MCF 10A (cell line): ENCODE measurements around the gene DYRK1A. TPM values are rescaled to one million over a fixed set of nuclear protein-coding genes. Genes with fewer than 3 reads are reported as not detected.

Source experiments
- BruUV-seq: library from RNA; stranded (reverse); fragments of 400-500 nt; replicated peaks from 2 replicates; lab custom pipeline; 2021; lab: Mats Ljungman, UMichigan
- CTCF ChIA-PET: fragments of 300-600 bp; sonication (Branson Sonifier 250); formaldehyde crosslinking; extraction: SDS; loops from one replicate; lab custom pipeline; 2021; ENCODE audit warnings: antibody characterized with exemption, inconsistent platforms; lab: Yijun Ruan, JAX
- POLR2A ChIA-PET: fragments of 300-600, 350-650 bp; sonication (Branson Sonifier 250); formaldehyde crosslinking; extraction: SDS; loops from one replicate; lab custom pipeline; 2020; ENCODE audit warnings: antibody characterized with exemption, inconsistent platforms; lab: Yijun Ruan, JAX
- DNase-seq: peaks from one replicate; pipeline ENCODE4 v3.0.0-alpha.2; 2018; ENCODE audit not compliant: unreplicated experiment
- H3K27ac Mint-ChIP-seq: one replicate; pipeline ENCODE4 v1.8.0; 2022; ENCODE audit warnings: mild to moderate bottlenecking, low read depth, mixed read lengths; ENCODE audit not compliant: unreplicated experiment
- H3K27me3 Mint-ChIP-seq: one replicate; pipeline ENCODE4 v1.8.0; 2022; ENCODE audit warnings: mixed read lengths; ENCODE audit not compliant: insufficient read depth, unreplicated experiment
- H3K36me3 Mint-ChIP-seq: one replicate; pipeline ENCODE4 v1.8.0; 2022; ENCODE audit warnings: mild to moderate bottlenecking, moderate library complexity, mixed read lengths; ENCODE audit not compliant: insufficient read depth, unreplicated experiment
- H3K4me1 Mint-ChIP-seq: one replicate; pipeline ENCODE4 v1.8.0; 2022; ENCODE audit warnings: mixed read lengths; ENCODE audit not compliant: insufficient read depth, unreplicated experiment
- H3K4me3 Mint-ChIP-seq: one replicate; pipeline ENCODE4 v1.8.0; 2022; ENCODE audit warnings: mild to moderate bottlenecking, moderate library complexity, mixed read lengths; ENCODE audit not compliant: unreplicated experiment
- H3K9me3 Mint-ChIP-seq: one replicate; pipeline ENCODE4 v1.8.0; 2022; ENCODE audit warnings: mixed read lengths; ENCODE audit not compliant: unreplicated experiment
- CTCF ChIP-seq: fragments of 200-600 bp; IDR thresholded peaks from one replicate; pipeline ENCODE4 v1.8.0; 2022; ENCODE audit warnings: antibody characterized with exemption, mild to moderate bottlenecking; ENCODE audit not compliant: unreplicated experiment
- intact Hi-C: fragments of 100-400 bp; cut with micrococcal nuclease; formaldehyde crosslinking; loops from 2 replicates; pipeline ENCODE4 v1.14.1; 2022
- total RNA-seq: library from RNA; stranded (reverse); gene quantifications from 2 replicates; pipeline ENCODE4 v1.2.3, GENCODE V29; 2022

The DYRK1A gene
- total RNA-seq, 1 experiment from 2014 or later: 58.6 TPM

- DNase-seq: peak; percentile 13
- peaks cover 27% of the 10 kb centered on the region for H3K4me1 Mint-ChIP-seq
- no TSS peak for BruUV-seq
- ChIA-PET CTCF (interaction anchor here (0.7 to 0.8 kb wide), 2 partner anchors 11 to 555 kb away, joined by 3 read pairs; no protein-coding TSS in a partner anchor), POLR2A (interaction anchor here (0.7 to 2.4 kb wide), 2 partner anchors 14 to 182 kb away, joined by 3 to 11 read pairs; no protein-coding TSS in a partner anchor)
- H3K9me3 Mint-ChIP-seq: no peaks in the 10 kb centered on the region
- no peaks in the 10 kb centered on the region for H3K27me3 Mint-ChIP-seq
- intact Hi-C loops: no loop called here
- no peak overlapping the region for H3K27ac Mint-ChIP-seq
- no peak overlapping the region for H3K4me3 Mint-ChIP-seq
- no peak for TF ChIP-seq CTCF
- peaks cover 6% of the 10 kb centered on the region for H3K36me3 Mint-ChIP-seq
Measured at GRCh38 chr21:37415939-37416338, 49.4 kb downstream of the DYRK1A start.

- POLR2A ChIA-PET: interaction anchor here (0.6 to 2.4 kb wide), 7 partner anchors 14 to 1095 kb away, joined by 3 to 11 read pairs (median 3); no protein-coding TSS in a partner anchor
- Mint-ChIP-seq H3K4me1 (peaks cover 24% of the 10 kb centered on the region), H3K36me3 (peaks cover 6% of the 10 kb centered on the region), H3K27ac (no peak overlapping the region), H3K4me3 (no peak overlapping the region), H3K27me3 (no peaks in the 10 kb centered on the region), H3K9me3 (no peaks in the 10 kb centered on the region)
- intact Hi-C loops: no loop called here
- DNase-seq: no peak
- CTCF ChIA-PET: interaction anchor here (0.5 to 0.7 kb wide), 4 partner anchors 33 to 802 kb away, joined by 3 to 4 read pairs (median 3); no protein-coding TSS in a partner anchor
- no TSS peak for BruUV-seq
- TF ChIP-seq CTCF: no peak
Measured at GRCh38 chr21:37416914-37417313, 50.3 kb downstream of the DYRK1A start.

- DNase-seq: no peak
- BruUV-seq: no TSS peak
- Mint-ChIP-seq H3K36me3 (peaks cover 22% of the 10 kb centered on the region), H3K9me3 (no peaks in the 10 kb centered on the region), H3K27ac (no peak overlapping the region), H3K27me3 (no peaks in the 10 kb centered on the region), H3K4me1 (peaks cover 14% of the 10 kb centered on the region), H3K4me3 (no peak overlapping the region)
- TF ChIP-seq CTCF: no peak
- intact Hi-C loops: no loop called here
- ChIA-PET CTCF (interaction anchor here (0.7 kb wide), 1 partner anchor 27 kb away, joined by 3 read pairs; no protein-coding TSS in a partner anchor), POLR2A (interaction anchor here (0.8 to 1.6 kb wide), 3 partner anchors 11 to 33 kb away, joined by 3 to 7 read pairs (median 3); no protein-coding TSS in a partner anchor)
Measured at GRCh38 chr21:37419228-37419906, 52.8 kb downstream of the DYRK1A start.

- Mint-ChIP-seq H3K27ac (no peak overlapping the region), H3K4me3 (no peak overlapping the region), H3K4me1 (peaks cover 6% of the 10 kb centered on the region), H3K27me3 (no peaks in the 10 kb centered on the region), H3K9me3 (no peaks in the 10 kb centered on the region), H3K36me3 (peaks cover 22% of the 10 kb centered on the region)
- BruUV-seq: no TSS peak
- DNase-seq: no peak
- POLR2A ChIA-PET: interaction anchor here (1.0 kb wide), 1 partner anchor 21 kb away, joined by 3 read pairs; no protein-coding TSS in a partner anchor
- intact Hi-C loops: no loop called here
- CTCF ChIA-PET: no interaction called here
- no peak for TF ChIP-seq CTCF
Measured at GRCh38 chr21:37421306-37421705, 54.7 kb downstream of the DYRK1A start.
